GM13977 (cell line): Measurements from ENCODE around the gene KCNQ5.

Experiments used
- DNase-seq: peaks from one replicate; pipeline ENCODE4 v3.0.0; 2012; ENCODE audit warnings: low spot score
- CTCF ChIP-seq: IDR thresholded peaks from 2 replicates; pipeline ENCODE4 v1.5.1; 2012; ENCODE audit warnings: mild to moderate bottlenecking, control low read depth; ENCODE audit not compliant: insufficient read depth; ENCODE audit errors: extremely low read depth, missing control alignments
- in situ Hi-C: fragments of 300-500 bp; cut with MboI; formaldehyde crosslinking; loops from one replicate; pipeline ENCODE4 v1.12.0; 2022; ENCODE audit warnings: low sequenced_read_pairs, low pct_unique_long_range_greater_than_20kb, mixed read lengths, inconsistent platforms; ENCODE audit not compliant: unreplicated experiment

Gene KCNQ5

GRCh38 chr6:72984981-72985665, 363.3 kb downstream of the KCNQ5 start:
- TF ChIP-seq CTCF = no peak
- DNase-seq = no peak
- in situ Hi-C loops = no loop called here

GRCh38 chr6:72987301-72987700, 365.4 kb downstream of the KCNQ5 start:
- in situ Hi-C loops = no loop called here
- no peak for DNase-seq
- TF ChIP-seq CTCF = no peak

GRCh38 chr6:72999995-73000394, 378.1 kb downstream of the KCNQ5 start:
- in situ Hi-C loops = no loop called here
- DNase-seq = no peak
- no peak for TF ChIP-seq CTCF

GRCh38 chr6:73000460-73000859, 378.6 kb downstream of the KCNQ5 start:
- in situ Hi-C loops = no loop called here
- no peak for TF ChIP-seq CTCF
- no peak for DNase-seq

- no peak for DNase-seq
- in situ Hi-C loops = no loop called here
Measured at GRCh38 chr6:73002588-73002987, 380.7 kb downstream of the KCNQ5 start.

GRCh38 chr6:73003302-73003701, 381.4 kb downstream of the KCNQ5 start:
- DNase-seq = no peak
- TF ChIP-seq CTCF = no peak
- in situ Hi-C loops = no loop called here

More at GRCh38 chr6:73002588-73002987, 380.7 kb downstream of the KCNQ5 start:
- TF ChIP-seq CTCF = no peak

GRCh38 chr6:73004231-73004630, 382.4 kb downstream of the KCNQ5 start:
- in situ Hi-C loops = no loop called here
- no peak for DNase-seq
- no peak for TF ChIP-seq CTCF
